Fibroblast of mammary gland (primary cell): Measurements from ENCODE around the gene IRF2BPL.

Source experiments
- DNase-seq: peaks from one replicate; pipeline ENCODE4 v3.0.0-alpha.2; 2010; ENCODE audit warnings: low read depth
- H3K4me3 ChIP-seq: 2 replicates; pipeline ENCODE4 v1.5.1; 2011; ENCODE audit warnings: low read depth, mild to moderate bottlenecking, low read length, moderate library complexity; ENCODE audit not compliant: control insufficient read depth
- TF ChIP-seq, protein P1 (sequence below): conservative IDR thresholded peaks from 2 replicates; pipeline ENCODE4 v1.5.1; 2011; ENCODE audit warnings: low read depth, low read length, inconsistent platforms; ENCODE audit not compliant: control insufficient read depth, insufficient read depth

IRF2BPL gene

DNA sequence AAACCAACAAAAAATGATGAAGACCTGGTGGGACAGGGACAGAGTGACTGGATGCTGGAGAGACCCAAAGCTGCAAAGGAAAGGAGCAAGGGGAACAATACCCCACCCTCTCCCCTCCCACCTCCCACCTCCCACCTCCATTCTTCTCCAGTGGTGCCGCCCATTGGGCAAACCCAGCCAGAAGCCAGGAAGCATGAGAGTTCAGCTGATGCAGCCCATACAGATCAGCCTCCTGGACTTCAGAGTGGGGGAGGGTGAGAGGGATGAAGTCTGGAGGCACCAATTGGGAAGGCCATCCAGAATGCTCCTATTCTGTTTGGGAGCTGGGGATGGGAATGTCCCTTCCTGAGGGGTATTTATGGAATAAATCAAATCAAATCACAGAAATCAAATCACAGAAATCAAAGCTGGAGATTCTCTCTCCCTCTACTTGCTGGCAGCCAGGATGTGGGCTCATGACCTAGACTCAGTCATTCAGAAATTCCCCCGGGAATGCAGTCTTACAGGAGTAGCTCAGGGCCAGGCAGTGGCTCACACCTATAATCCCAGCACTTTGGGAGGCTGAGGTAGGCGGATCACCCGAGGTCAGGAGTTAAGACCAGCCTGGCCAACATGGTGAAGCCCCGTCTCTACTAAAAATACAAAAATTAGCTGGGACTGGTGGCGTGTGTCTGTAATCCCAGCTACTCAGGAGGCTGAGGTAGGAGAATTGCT, 31.1 kb downstream of the IRF2BPL start:
- DNase-seq, result peak; percentile 51
- no peak overlapping the region for H3K4me3 ChIP-seq
- TF ChIP-seq, protein P1, sequence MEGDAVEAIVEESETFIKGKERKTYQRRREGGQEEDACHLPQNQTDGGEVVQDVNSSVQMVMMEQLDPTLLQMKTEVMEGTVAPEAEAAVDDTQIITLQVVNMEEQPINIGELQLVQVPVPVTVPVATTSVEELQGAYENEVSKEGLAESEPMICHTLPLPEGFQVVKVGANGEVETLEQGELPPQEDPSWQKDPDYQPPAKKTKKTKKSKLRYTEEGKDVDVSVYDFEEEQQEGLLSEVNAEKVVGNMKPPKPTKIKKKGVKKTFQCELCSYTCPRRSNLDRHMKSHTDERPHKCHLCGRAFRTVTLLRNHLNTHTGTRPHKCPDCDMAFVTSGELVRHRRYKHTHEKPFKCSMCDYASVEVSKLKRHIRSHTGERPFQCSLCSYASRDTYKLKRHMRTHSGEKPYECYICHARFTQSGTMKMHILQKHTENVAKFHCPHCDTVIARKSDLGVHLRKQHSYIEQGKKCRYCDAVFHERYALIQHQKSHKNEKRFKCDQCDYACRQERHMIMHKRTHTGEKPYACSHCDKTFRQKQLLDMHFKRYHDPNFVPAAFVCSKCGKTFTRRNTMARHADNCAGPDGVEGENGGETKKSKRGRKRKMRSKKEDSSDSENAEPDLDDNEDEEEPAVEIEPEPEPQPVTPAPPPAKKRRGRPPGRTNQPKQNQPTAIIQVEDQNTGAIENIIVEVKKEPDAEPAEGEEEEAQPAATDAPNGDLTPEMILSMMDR, result no peak

DNA sequence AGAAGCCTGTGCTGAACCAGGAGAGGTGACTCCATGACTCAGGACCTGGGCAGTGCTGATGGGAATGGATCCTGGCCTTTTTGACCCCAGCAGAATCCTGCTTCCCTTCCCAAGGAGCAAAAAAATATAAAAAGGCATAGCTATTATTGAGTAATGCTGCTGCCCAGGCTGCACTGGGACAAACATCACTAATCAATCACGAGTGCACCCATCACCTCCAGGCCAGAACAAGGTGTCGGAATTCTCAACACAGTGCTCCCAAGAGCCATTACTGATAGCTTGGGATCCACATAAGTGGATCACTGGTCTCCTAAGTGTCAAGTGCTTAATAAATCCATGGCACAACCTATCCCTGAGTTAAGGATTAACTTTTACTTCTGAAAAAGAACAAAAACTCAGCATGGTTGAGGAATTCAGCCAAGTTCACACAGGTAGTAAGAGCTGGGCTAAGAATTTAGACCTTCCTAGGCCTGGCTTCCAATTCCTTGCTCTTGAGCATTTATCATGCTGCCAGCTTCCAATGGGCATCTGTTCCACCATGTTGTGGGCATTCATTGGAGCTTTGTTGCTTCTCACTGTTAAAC, 31.9 kb downstream of the IRF2BPL start:
- DNase-seq, result no peak
- TF ChIP-seq, protein P1, result no peak
- no peak overlapping the region for H3K4me3 ChIP-seq

DNA sequence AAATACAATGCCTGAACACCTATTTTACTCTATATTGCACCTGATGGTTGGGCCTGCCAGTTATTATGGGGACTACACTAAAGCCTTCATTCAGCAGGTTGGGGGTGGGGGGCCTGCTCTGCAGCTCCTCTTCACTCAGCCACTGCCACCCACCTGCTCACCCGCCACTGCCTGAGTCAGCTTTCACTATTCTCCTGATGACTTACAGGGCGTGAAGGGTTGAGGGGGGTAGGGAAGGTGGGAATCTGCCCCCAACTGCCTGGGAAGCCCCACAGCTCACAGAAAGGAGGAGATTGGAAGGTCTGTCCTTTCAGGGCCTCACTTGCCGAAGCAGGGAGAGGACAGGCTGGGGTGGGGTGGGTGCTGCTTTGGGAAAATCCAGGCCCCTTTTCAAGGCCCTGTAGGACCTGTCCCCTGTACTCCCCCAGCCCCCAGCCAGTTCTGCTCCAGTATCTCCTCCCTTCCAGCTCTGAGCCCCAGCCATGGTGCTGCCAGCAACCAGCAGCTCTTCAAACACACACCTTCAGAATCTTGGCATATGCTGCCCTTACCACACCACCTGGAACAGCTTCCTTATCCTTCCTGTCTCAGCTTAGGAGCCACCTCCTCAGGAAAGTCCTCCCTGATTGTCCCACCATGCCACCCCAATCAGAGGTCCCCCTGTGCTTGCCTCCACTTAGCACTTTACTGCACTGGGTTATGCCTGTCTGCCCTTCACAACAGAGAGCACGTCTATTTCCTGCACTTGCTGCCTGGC, 33.1 kb downstream of the IRF2BPL start:
- DNase-seq, result no peak
- TF ChIP-seq, protein P1, result no peak
- no peak overlapping the region for H3K4me3 ChIP-seq

DNA sequence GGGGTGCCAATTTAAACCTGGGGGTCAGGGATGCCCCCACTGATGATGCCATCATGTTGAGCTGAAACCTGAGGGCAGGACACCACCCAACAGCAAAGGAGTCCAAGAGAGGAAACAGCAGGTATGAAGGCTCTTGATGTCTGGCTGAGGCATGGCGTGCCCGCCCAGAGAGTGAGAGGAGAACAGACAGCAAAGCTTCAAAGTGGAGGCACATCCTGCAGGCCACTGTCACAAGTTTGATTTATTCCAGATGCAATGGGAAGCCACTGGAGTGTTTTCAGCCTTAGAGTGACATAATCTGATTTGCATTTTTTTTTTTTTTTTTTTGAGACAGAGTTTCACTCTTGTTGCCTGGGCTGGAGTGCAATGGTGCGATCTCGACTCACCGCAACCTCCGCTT, 34.8 kb downstream of the IRF2BPL start:
- DNase-seq, result no peak
- H3K4me3 ChIP-seq, result no peak overlapping the region
- TF ChIP-seq, protein P1, result no peak

DNA sequence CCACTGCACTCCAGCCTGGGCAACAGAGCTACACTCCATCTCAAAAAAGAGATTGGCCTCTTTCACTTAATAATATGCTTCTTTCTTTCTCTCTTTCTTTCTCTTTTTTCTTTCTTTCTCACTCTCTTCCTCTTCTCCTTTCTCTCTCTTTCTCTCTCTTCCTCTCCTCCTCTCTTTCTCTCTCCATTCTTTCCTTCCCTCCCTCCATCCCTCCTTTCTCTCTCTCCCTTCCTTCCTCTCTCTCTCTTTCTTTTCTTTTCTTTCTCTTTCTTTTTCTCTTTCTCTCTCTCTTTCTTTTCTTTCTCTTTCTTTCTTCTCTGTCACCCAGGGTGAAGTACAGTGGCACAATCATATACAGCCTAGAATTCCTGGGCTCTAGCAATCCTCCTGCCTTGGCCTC, 38.4 kb downstream of the IRF2BPL start:
- no peak for DNase-seq

DNA sequence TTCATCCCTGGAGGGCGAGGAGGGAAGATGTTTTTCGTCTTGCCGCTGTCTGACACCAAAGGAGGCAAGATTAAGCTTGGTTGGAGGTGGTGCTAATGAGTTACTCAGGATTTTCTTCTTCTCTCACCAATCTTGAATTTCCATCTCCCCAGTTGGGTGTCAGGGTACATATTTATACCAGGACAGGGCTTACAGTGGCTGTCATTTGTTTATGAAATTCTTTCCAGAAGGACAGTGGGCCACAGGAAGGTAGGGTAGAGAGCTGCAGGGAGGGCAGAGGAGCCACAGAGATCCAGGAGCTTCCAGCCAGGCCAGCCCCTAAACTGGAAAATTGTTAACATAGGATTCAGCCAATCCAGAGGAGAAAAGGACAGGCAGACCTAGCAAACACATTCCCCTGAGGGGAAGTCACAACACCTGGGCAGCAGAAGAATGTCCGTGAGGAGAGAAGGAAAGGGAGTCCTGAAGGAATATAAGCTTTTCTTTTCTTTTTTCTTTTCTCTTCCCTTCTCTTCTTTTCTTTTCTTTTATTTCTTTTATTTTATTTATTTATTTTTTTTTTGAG, 40.5 kb downstream of the IRF2BPL start:
- H3K4me3 ChIP-seq, result no peak overlapping the region
- TF ChIP-seq, protein P1, result no peak
- no peak for DNase-seq

More for the DNA sequence above, 38.4 kb downstream of the IRF2BPL start:
- TF ChIP-seq, protein P1, result no peak
- no peak overlapping the region for H3K4me3 ChIP-seq
